ENCODE results near the gene ALG8. TPM values are rescaled to one million over a fixed set of nuclear protein-coding genes. Genes with fewer than 3 reads are reported as not detected.
"Not testable (repeated sequence)": the region's sequence is repeated elsewhere in the genome, so short reads cannot be mapped to it uniquely, and the experiment has no call there.

The ALG8 gene
- total RNA-seq, 2 donors from 2014 or later: 16.5 to 22.5 TPM

- Histone ChIP-seq H3K27me3 (no peaks in the 10 kb centered on the region), H3K36me3 (peaks cover 7% of the 10 kb centered on the region), H3K4me3 (no peak overlapping the region), H3K9me3 (no peaks in the 10 kb centered on the region), H3K4me1 (no peaks in the 10 kb centered on the region), H3K27ac (no peak overlapping the region)
- TF ChIP-seq CTCF (IDR thresholded peaks at IDR 0.05): no peak
- DNase-seq (ENCODE audit: low spot score): no peak
Observed at GRCh38 chr11:78094250-78094649, 45.2 kb downstream of the ALG8 start.

DNA sequence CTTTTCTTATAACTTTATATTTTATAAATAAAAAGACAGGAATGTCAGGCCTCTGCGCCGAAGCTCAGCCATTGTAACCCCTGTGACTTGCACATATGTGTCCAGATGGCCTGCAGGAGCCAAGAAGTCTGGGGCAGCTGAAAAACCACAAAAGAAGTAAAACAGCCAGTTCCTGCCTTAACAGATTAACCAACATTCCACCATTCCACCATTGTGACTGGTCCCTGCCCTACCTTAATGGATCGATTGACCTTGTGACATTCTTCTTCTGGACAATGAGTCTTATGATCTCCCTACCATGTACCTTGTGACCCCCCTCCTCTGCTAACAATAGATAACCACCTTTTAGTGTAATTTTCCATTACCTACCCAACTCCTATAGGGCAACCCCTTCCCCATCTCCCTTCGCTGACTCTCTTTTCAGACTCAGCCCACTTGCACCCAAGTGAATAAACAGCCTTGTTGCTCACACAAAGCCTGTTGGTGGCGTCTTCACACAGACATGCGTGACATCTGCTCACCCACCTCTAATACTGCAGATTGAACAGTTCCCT lies 52.8 kb downstream of the ALG8 start:
- not testable (repeated sequence) for H3K27ac ChIP-seq; H3K27me3 ChIP-seq; H3K9me3 ChIP-seq; H3K36me3 ChIP-seq; DNase-seq (ENCODE audit: low spot score); H3K4me1 ChIP-seq; H3K4me3 ChIP-seq

GRCh38 chr11:78085972-78086371 lies 53.5 kb downstream of the ALG8 start:
- no peaks in the 10 kb centered on the region for H3K27me3 ChIP-seq
- no peak overlapping the region for H3K4me3 ChIP-seq
- no peak for DNase-seq (ENCODE audit: low spot score)
- H3K27ac ChIP-seq: no peak overlapping the region
- H3K4me1 ChIP-seq: no peaks in the 10 kb centered on the region
- no peaks in the 10 kb centered on the region for H3K9me3 ChIP-seq
- no peaks in the 10 kb centered on the region for H3K36me3 ChIP-seq
- TF ChIP-seq CTCF (IDR thresholded peaks at IDR 0.05): no peak

DNA sequence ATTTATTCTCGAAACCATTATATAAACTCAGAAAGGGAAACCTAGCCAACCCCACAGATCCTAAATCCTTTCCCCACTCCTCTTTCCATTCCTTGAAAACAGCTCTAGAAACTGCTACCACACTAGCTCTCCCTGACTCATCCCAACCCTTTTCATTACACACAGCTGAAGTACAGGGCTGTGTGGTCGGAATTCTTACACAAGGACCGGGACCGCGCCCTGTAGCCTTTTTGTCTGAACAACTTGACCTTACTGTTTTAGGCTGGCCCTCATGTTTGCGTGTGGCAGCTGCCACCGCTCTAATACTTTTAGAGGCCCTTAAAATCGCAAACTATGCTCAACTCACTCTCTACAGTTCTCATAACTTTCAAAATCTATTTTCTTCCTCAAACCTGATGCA lies 54.9 kb downstream of the ALG8 start:
- H3K4me1 ChIP-seq; H3K4me3 ChIP-seq; H3K36me3 ChIP-seq; H3K27ac ChIP-seq; H3K9me3 ChIP-seq; DNase-seq (ENCODE audit: low spot score); H3K27me3 ChIP-seq: not testable (repeated sequence)

DNA sequence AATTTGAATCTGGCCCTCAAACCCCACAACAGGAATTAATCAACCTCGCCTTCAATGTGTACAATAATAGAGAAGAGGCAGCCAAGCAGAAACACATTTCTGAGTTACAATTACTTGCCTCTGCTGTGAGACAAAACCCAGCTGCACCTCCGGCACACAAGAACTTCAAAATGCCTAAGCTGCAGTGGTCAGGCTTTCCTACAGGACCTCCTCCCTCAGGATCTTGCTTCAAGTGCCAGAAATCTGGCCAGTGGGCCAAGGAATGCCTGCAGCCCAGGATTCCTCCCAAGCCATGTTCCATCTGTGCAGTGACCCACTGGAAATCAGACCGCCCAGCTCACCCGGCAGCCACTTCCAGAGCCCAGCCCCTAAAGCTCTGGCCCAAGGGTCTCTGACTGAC lies 56.4 kb downstream of the ALG8 start:
- Histone ChIP-seq H3K4me3 (no peak overlapping the region), H3K4me1 (peaks cover 0 to 10% of the 10 kb centered on the region in 2 donors), H3K27me3 (no peaks in the 10 kb centered on the region), H3K9me3 (no peaks in the 10 kb centered on the region), H3K36me3 (no peaks in the 10 kb centered on the region), H3K27ac (no peak overlapping the region)
- no peak for TF ChIP-seq CTCF (IDR thresholded peaks at IDR 0.05)
- DNase-seq (ENCODE audit: low spot score): no peak

DNA sequence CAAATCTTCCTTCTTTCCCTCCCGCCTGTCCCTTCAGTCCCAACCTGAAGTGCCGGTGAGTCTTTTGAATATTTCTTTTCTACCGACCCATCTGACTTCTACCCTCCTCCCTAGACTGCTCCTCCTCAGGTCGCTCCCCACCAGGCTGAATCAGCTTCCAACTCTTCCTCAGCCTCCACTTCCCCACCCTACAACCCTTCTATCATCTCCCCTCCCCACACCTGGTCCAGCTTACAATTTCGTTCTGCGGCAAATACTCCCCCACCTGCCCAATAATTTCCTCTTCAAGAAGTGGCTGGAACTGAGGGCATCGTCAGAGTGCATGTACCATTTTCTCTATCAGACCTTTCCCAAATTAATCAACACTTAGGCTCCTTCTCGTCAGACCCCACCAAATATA lies 57.3 kb downstream of the ALG8 start:
- no peak overlapping the region for H3K4me3 ChIP-seq
- H3K9me3 ChIP-seq: no peaks in the 10 kb centered on the region
- H3K4me1 ChIP-seq: peaks cover 0 to 19% of the 10 kb centered on the region in 2 donors
- TF ChIP-seq CTCF (IDR thresholded peaks at IDR 0.05): no peak
- no peak overlapping the region for H3K27ac ChIP-seq
- no peak for DNase-seq (ENCODE audit: low spot score)
- H3K27me3 ChIP-seq: no peaks in the 10 kb centered on the region
- H3K36me3 ChIP-seq: no peaks in the 10 kb centered on the region

DNA sequence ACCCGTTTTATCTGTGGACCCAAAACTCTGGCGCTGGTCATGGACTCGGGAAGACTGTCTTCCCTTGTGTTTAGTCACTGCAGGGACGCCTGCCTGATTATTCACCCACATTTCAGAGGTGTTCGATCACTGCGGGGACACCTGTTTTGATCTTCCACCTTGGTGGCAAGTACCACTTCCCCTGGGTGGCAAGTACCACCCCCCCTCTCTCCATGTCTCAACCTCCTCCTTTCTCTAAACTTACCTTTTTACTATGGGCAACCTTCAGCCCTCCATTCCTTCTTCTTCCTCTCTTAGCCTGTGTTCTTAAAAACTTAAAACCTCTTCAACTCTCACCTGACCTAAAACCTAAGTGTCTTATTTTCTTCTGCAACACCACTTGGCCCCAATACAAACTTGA lies 57.8 kb downstream of the ALG8 start:
- H3K27ac ChIP-seq: no peak overlapping the region
- H3K4me3 ChIP-seq: no peak overlapping the region
- DNase-seq (ENCODE audit: low spot score): no peak
- H3K36me3 ChIP-seq: no peaks in the 10 kb centered on the region
- H3K27me3 ChIP-seq: no peaks in the 10 kb centered on the region
- no peaks in the 10 kb centered on the region for H3K9me3 ChIP-seq
- H3K4me1 ChIP-seq: peaks cover 0 to 24% of the 10 kb centered on the region in 2 donors
- TF ChIP-seq CTCF (IDR thresholded peaks at IDR 0.05): no peak

Measured in right atrium auricular region (tissue), 2 donors.